CD4-positive, alpha-beta T cell treated with Interleukin-2 at 100 ng/mL for 4 hours (primary cell): ENCODE results near the gene SDCCAG8.

Source experiments
- DNase-seq: peaks from one replicate; pipeline ENCODE4 v3.0.0-alpha.2; 2020; ENCODE audit warnings: low spot score

Gene SDCCAG8

GRCh38 chr1:243549108-243549507 lies 293.3 kb downstream of the SDCCAG8 start:
- no peak for DNase-seq
